IPS-NIHi7 (cell line): ENCODE measurements around the gene TOLLIP.
"Not testable (repeated sequence)": the region's sequence is repeated elsewhere in the genome, so short reads cannot be mapped to it uniquely, and the experiment has no call there.

Source experiments
- DNase-seq: peaks from one replicate; pipeline ENCODE4 v3.0.0; 2012; ENCODE audit warnings: mixed read lengths; ENCODE audit errors: extremely low spot score

The TOLLIP gene

GRCh38 chr11:1309498-1310317 lies at the start of gene TOLLIP:
TSS of gene TOLLIP (minus strand) at chr11:1309632. CDS start at chr11:1309498, 134 bp downstream.
- DNase-seq: peak; percentile 100

GRCh38 chr11:1358931-1359330 lies 49.5 kb upstream of the TOLLIP start:
- not testable (repeated sequence) for DNase-seq

- no peak for DNase-seq
These were observed 48.9 kb upstream of the TOLLIP start for GRCh38 chr11:1358286-1358685.

- DNase-seq: no peak
These were observed 47.1 kb upstream of the TOLLIP start for GRCh38 chr11:1356478-1356960.

DNA sequence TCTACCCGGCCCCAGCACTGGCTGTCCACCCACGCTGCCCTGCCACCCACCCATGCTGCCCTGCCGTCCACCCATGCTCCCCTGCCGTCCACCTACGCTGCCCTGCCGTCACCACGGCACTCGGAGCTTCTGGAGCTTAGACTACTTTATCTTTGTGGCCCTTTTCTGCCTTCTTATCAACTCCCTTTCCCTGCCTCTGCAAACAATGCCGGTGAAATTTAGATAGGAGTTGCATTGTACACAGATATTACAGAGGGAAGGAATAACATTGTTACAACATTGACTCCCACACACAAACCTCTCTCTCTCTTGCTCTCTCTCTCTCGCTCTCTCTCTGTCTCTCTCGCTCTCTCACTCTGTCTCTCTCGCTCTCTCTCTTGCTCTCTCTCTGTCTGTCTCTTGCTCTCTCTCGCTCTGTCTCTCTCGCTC lies 46.6 kb upstream of the TOLLIP start:
- DNase-seq: no peak

- DNase-seq: no peak
These were observed 44.9 kb upstream of the TOLLIP start for GRCh38 chr11:1354125-1354938.

DNA sequence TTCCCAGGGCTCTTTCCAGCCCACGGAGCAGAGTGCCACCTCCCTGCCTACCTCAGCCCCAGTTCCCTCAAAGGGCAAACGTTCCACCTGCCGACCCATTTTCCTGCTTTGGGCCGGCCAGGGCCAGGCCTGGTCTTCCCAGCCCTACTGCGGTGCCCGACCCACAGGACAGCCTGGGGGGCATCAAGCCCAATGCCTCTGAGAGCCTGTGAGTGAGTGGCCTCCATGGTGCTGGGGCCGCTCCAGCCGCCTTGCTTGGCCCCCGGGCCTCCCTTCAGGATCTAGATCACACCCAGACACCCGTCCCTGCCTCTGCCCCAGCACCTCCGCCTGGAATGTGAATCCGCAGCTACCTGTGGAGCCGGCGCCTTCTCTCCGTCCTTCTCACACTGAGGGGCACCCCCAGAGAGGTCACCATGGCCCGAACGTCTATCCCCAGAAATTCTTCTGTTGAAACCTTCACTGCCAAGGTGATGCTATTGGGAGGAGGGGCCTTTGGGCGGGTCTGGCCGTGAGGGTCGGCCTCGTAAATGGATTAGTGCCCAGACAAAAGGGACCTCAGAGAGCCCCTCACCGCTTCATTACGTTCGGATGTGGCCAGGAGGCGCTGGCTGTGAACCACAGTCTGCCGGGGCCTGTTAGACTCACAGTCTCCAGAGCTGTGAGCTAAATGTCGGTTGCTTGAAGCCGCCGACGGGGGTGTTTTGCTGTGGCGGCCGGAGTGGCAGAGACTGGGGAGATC lies 44.1 kb upstream of the TOLLIP start:
- DNase-seq: no peak

DNA sequence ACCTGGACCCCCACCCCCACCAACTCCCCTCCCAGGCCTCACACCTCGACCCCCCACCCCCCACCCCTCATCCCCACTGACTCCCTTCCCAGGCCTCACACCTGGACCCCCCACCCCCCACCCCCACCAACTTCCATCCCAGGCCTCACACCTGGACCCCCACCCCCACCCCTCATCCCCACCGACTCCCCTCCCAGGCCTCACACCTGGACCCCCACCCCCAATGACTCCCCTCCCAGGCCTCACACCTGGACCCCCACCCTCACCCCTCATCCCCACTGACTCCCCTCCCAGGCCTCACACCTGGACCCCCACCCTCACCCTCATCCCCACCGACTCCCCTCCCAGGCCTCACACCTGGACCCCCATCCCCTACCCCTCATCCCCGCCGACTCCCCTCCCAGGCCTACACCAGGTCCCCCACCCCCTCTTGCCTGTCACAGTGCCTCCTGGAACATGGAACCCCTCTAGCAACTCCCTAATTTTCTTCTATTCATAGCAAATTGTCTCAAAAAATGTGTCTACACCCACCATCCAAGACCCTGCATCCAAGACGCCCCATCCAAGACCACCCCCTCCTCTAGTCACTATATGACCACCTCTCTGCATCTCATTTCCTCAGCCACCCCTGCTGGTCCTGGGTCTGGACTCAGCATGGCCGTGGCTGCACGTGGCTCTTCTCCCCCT lies 43.4 kb upstream of the TOLLIP start:
- no peak for DNase-seq

GRCh38 chr11:1351278-1351937 lies 42.0 kb upstream of the TOLLIP start:
- DNase-seq: no peak

DNA sequence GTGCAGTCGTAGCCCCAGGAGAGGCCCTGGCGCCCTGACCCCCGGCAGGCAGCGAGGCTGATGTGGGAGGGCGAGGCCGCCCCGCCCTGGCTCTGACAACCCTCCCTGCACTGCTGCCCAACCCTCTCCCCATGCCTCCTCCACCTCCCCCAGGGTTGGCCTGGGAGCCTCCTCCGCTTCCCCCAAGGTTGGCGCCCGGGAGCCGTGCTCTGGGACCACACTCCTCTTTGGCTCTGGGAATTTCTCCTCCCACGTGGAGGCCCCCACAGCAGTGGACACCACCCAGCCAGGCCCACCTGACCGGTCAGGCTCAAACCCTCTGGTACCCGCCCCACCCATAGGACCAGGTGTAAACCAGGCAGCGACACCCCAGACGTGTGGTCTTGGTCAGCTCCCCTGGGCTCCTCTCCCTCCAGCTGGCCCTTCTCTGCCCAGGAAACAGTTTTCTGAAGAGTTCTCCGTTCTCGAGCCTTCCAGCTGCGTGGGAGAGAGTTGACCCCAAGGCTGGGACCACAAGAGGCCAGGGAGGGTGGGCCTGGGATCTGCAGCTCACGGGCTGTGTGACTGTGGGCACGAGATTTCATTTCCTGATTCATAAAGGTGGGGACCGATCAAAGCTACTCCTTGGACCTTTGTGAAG lies 40.8 kb upstream of the TOLLIP start:
- DNase-seq: no peak

- no peak for DNase-seq
These were observed 40.1 kb upstream of the TOLLIP start for GRCh38 chr11:1349327-1350041.

- peak; percentile 18 for DNase-seq
These were observed 39.4 kb upstream of the TOLLIP start for GRCh38 chr11:1348796-1349326.

- DNase-seq: no peak
These were observed 38.8 kb upstream of the TOLLIP start for GRCh38 chr11:1348146-1348795.

- DNase-seq: not testable (repeated sequence)
These were observed 38.1 kb upstream of the TOLLIP start for GRCh38 chr11:1347411-1347999.

DNA sequence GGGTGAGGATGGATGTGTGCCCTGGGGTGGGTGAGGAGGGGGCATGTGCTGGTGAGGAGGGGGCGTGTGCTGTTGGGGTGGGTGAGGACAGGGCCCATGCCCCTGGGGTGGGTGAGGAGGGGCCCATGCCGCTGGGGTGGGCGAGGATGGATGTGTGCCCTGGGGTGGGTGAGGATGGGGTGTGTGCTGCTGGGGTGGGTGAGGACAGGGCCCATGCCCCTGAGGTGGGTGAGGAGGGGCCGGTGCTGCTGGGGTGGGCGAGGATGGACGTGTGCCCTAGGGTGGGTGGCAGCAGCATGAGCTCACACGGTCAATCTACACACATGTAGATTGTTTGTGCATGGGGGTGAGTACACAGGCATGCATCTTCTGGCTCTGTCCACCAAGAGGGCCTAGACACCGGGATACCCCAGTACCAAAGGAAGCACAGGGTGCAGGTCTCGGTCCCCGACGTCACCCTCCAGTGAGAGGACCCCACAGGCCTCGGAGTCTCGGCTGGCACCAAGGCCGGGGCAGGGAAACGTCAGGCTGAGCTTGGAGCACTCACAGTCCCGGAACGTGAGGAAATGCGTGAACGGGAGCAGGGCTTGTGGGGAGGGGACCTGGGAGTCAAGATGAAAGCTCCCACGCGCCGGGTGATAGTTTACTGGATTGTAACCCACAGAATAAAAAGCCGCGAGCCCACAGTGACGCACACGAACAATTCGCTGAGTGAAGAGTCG lies 37.4 kb upstream of the TOLLIP start:
- no peak for DNase-seq

- DNase-seq: no peak
These were observed 36.5 kb upstream of the TOLLIP start for GRCh38 chr11:1345737-1346513.

DNA sequence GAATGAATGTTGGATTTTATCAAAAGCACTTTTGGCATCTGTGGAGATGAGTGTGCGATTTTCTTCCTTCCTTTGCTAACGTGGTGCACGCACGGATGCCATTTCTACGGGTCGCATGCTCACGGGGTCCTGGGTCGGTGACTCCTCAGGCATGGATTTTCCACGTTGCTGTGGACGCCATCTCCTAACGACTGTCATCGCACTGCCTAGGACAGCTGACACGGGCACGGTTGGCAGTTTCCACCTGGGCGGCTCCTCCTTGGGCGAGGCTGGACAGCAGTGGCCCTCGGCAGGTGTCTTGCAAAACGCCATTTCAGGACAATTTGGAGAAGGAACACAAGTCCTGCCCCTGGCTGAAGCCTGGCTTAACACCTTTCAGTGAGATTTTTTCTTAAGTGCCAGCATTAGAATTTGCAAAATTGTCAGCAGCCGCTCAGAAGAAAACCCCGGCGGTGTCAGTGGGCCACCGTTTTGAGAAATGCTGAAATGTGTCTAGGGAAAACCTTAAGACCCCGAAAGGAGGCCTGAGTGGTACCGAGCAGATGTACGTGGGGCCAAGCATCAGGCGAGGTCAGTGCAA lies 34.7 kb upstream of the TOLLIP start:
- no peak for DNase-seq
